DND-41 (cell line): ENCODE measurements around the gene ZNF536.

Experiments
- CTCF ChIP-seq: IDR thresholded peaks from 2 replicates; pipeline ENCODE4 v1.5.1; 2012; ENCODE audit warnings: borderline replicate concordance, low read length, moderate library complexity, mild to moderate bottlenecking; ENCODE audit not compliant: poor library complexity, severe bottlenecking; ENCODE audit errors: extremely low read depth
- EZH2 ChIP-seq: IDR thresholded peaks from 3 replicates; pipeline ENCODE4 v1.6.1; 2012; ENCODE audit warnings: borderline replicate concordance, low read depth, mild to moderate bottlenecking, moderate library complexity, low read length, inconsistent platforms; ENCODE audit not compliant: severe bottlenecking

DNA sequence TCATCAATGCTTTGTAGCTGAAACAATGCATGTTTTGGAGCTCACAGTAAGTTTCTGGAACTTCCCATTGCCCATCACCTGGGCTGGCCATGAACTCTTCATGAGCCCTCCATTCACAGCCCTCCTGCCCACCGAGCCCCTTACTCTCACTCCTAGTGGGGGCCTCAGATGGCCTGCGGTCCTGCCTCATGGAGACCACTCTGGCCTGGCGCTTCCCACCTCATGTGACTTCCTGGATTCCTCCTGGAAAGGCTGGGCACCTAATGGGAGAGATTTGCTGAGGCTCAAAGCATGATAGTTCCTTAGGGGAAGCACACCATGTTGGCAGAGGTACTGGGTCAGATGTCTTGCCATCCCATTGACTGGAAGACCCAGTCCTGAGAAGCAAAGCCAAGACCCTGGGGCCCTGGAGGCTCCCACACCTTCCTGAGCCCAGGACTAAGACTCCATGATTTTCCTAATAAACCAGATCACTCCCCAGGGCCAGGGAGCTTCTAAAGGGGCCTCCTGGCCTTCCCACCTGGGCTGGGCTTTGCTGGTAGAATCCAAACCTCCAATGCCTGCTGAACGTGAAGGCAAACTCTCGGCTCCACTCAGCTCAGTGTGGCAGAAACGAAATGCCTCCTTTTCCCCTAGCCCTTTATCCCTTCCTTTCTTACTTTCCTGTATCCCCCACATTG, 49.4 kb upstream of the ZNF536 start:
- TF ChIP-seq CTCF (no peak), EZH2 (no peak)
